ENCODE measurements around the gene PURB.
"Not testable (repeated sequence)": the region's sequence is repeated elsewhere in the genome, so short reads cannot be mapped to it uniquely, and the experiment has no call there.

Gene PURB

GRCh38 chr7:44875241-44875640 is 10.1 kb downstream of the PURB start:
- no peak for TF ChIP-seq CTCF (IDR thresholded peaks at IDR 0.05; ENCODE audit: low read depth, low read length, missing control alignments)
- no peak overlapping the region for H3K4me3 ChIP-seq (replicated peaks; ENCODE audit: low read depth, low read length)
- DNase-seq (ENCODE audit: extremely low read depth, low read depth): no peak

GRCh38 chr7:44872787-44873186 is 12.5 kb downstream of the PURB start:
- DNase-seq (ENCODE audit: extremely low read depth, low read depth): no peak
- no peak for TF ChIP-seq CTCF (IDR thresholded peaks at IDR 0.05; ENCODE audit: low read depth, low read length, missing control alignments)
- no peak overlapping the region for H3K4me3 ChIP-seq (replicated peaks; ENCODE audit: low read depth, low read length)

- H3K4me3 ChIP-seq (replicated peaks; ENCODE audit: low read depth, low read length); DNase-seq (ENCODE audit: extremely low read depth, low read depth): not testable (repeated sequence)
Measured at GRCh38 chr7:44871918-44872317, 13.4 kb downstream of the PURB start.

- not testable (repeated sequence) for DNase-seq (ENCODE audit: extremely low read depth, low read depth); H3K4me3 ChIP-seq (replicated peaks; ENCODE audit: low read depth, low read length)
Measured at GRCh38 chr7:44870780-44871179, 14.6 kb downstream of the PURB start.

- not testable (repeated sequence) for DNase-seq (ENCODE audit: extremely low read depth, low read depth); H3K4me3 ChIP-seq (replicated peaks; ENCODE audit: low read depth, low read length)
Measured at GRCh38 chr7:44870336-44870735, 15.0 kb downstream of the PURB start.

DNA sequence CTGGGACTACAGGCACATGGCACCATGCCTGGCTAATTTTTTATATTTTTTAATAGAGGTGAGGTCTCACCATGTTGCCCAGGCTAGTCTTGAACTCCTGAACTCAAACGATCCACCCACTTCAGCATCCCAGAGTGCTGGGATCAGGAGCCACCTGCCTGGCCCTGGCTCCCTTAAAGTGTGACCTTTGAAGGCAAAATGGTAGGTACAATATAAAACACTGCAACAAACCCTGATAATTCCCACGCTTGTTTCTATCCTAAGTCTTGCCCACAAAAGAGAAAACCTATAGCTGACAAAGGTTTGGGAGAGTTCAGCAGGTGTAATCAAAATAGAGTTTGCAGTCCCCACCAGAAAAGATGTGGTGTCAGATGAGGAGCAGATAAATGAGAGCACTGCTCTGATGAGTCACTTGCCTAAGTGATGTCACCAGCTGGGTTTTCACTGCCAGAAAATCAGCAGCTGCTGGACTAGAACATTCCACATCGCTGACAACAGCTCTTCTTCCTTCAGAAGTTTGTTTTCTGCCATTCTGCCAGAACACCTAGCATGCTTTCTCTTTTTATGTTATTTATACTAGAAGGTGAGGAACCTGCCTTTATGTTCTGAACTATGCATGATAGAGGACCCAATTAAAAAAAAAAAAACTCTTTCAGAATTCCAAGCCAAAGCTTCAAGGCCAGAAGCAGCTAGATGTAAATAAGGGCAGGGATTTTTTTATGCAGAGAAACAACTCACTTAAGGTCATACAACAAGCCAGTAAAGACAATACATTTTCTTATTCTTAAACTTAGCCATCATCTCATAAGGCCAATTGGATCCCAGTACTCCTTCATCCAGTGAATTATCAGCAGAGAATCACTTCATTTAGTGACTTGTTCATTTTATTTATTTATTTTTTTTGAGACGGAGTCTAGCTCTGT is 18.0 kb downstream of the PURB start:
- DNase-seq (ENCODE audit: extremely low read depth, low read depth): no peak
- no peak overlapping the region for H3K4me3 ChIP-seq (replicated peaks; ENCODE audit: low read depth, low read length)
- TF ChIP-seq CTCF (IDR thresholded peaks at IDR 0.05; ENCODE audit: low read depth, low read length, missing control alignments): no peak

DNA sequence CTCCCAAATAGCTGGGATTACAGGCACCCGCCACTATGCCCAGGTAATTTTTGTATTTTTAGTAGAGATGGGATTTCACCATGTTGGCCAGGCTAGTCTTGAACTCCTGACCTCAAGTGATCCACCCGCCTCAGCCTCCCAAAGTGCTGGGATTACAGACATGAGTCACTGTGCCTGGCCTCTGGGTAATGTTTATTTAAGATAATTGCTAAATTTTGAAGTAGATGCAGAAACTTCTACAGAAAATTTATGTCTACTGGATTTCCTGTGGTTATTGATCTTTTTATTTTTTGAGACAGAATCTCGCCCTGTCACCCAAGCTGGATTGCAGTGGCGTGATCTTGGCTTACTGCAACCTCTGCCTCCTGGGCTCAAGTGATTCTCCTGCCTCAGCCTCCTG is 23.4 kb downstream of the PURB start:
- H3K4me3 ChIP-seq (replicated peaks; ENCODE audit: low read depth, low read length); DNase-seq (ENCODE audit: extremely low read depth, low read depth): not testable (repeated sequence)

DNA sequence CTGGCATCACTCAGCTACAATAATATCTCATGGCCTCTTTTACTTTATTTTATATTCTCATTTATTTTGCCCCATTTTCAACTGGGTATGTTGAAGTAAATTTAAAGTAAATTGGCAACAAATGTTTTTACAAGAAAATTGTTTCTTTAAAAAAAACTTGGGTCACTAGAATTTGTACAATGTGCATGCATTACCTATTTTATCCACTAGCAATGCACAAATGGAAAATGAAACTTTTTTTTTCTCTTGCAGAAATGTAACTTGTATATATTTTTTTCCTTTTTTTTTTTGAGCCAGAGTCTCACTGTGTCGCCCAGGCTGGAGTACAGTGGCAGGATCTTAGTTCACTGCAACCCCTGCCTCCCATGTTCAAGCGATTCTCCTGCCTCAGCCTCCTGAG is 27.2 kb downstream of the PURB start:
- no peak for DNase-seq (ENCODE audit: extremely low read depth, low read depth)
- no peak overlapping the region for H3K4me3 ChIP-seq (replicated peaks; ENCODE audit: low read depth, low read length)
- no peak for TF ChIP-seq CTCF (IDR thresholded peaks at IDR 0.05; ENCODE audit: low read depth, low read length, missing control alignments)

GRCh38 chr7:44854644-44855364 is 30.5 kb downstream of the PURB start:
- no peak overlapping the region for H3K4me3 ChIP-seq (replicated peaks; ENCODE audit: low read depth, low read length)
- no peak for TF ChIP-seq CTCF (IDR thresholded peaks at IDR 0.05; ENCODE audit: low read depth, low read length, missing control alignments)
- DNase-seq (ENCODE audit: extremely low read depth, low read depth): no peak

All from HFF-Myc (cell line).